A549 (cell line): ENCODE measurements around the gene SUPT3H.

ENCODE experiments used
- BHLHE40 ChIP-seq: IDR thresholded peaks from 2 replicates; pipeline ENCODE4 v1.6.1; 2012; ENCODE audit warnings: low read depth, low read length, inconsistent platforms
- CBX8 ChIP-seq: fragments of 200-600 bp; sonication (generic); IDR thresholded peaks from 2 replicates; pipeline ENCODE4 v1.6.1; 2016
- CTCF ChIP-seq: fragments of >200 bp; sonication (Bioruptor Twin); formaldehyde crosslinking; IDR thresholded peaks from 3 replicates; pipeline ENCODE4 v1.5.1; 2016
- EP300 ChIP-seq, 2 experiments: fragments of >200 bp; sonication (Bioruptor Twin); formaldehyde crosslinking; IDR thresholded peaks; 2 replicates in 1 of 2; 3 replicates in 1 of 2; pipeline ENCODE4 v1.6.1; 2016 to 2017
- ESRRA ChIP-seq: fragments of 150-350 bp; IDR thresholded peaks from 2 replicates; pipeline ENCODE4 v1.6.1; 2014; ENCODE audit warnings: mild to moderate bottlenecking, low read length, borderline replicate concordance
- HDAC2 ChIP-seq: fragments of 200-600 bp; sonication (generic); IDR thresholded peaks from 2 replicates; pipeline ENCODE4 v1.6.1; 2016
- JUN ChIP-seq, 2 experiments: fragments of >200 bp; sonication (Bioruptor Twin); formaldehyde crosslinking; IDR thresholded peaks; 2 replicates in 1 of 2; 3 replicates in 1 of 2; pipeline ENCODE4 v1.6.1; 2016 to 2017
- MAX ChIP-seq: IDR thresholded peaks from 2 replicates; pipeline ENCODE4 v1.6.1; 2012
- MYC ChIP-seq: IDR thresholded peaks from 2 replicates; pipeline ENCODE4 v1.6.1; 2012; ENCODE audit warnings: mild to moderate bottlenecking, inconsistent platforms, low read length, improper control_type of control experiment, borderline replicate concordance
- NFE2L2 ChIP-seq: fragments of 150-350 bp; conservative IDR thresholded peaks from 2 replicates; pipeline ENCODE4 v1.6.1; 2014; ENCODE audit warnings: low read length
- POLR2A ChIP-seq: IDR thresholded peaks from 2 replicates; pipeline ENCODE4 v1.6.1; 2012; ENCODE audit warnings: mild to moderate bottlenecking, low read length
- POLR2AphosphoS2 ChIP-seq: conservative IDR thresholded peaks from 2 replicates; pipeline ENCODE4 v1.6.1; 2012; ENCODE audit warnings: low read length, improper control_type of control experiment, inconsistent platforms
- ZFP36 ChIP-seq: fragments of 450-650 bp; IDR thresholded peaks from 2 replicates; pipeline ENCODE4 v1.6.1; 2014; ENCODE audit warnings: borderline replicate concordance; ENCODE audit not compliant: partially characterized antibody

GRCh38 chr6:45421709-45422502 is 44.2 kb upstream of the SUPT3H start:
- TF ChIP-seq CTCF (peak; percentile 29; the same call in 2 of the 3 replicates), POLR2A (no peak), EP300 (IDR thresholded peaks at IDR 0.05) (no peak), ZFP36 (no peak), MAX (peak; percentile 43; the same call in 1 of the 2 replicates), ESRRA (no peak), CBX8 (0 out of 2 replicates have a peak, but pooled peaks have one; percentile 2), HDAC2 (no peak), NFE2L2 (no peak), BHLHE40 (no peak), POLR2AphosphoS2 (no peak), JUN (IDR thresholded peaks at IDR 0.05) (no peak), MYC (no peak)
